HG02973 (cell line): ENCODE results near the gene COL9A2.

Source experiments
- ATAC-seq: cut with Tn5 transposase; IDR thresholded peaks from one replicate; pipeline ENCODE4 v1.9.1; 2021; ENCODE audit warnings: moderate library complexity; ENCODE audit not compliant: unreplicated experiment

Gene COL9A2

GRCh38 chr1:40265298-40265697 lies 51.8 kb downstream of the COL9A2 start:
- no peak for ATAC-seq

GRCh38 chr1:40264354-40264781 lies 52.7 kb downstream of the COL9A2 start:
- no peak for ATAC-seq

- no peak for ATAC-seq
Observed at GRCh38 chr1:40258445-40258769, 58.7 kb downstream of the COL9A2 start.

- ATAC-seq: peak; percentile 79
Observed at GRCh38 chr1:40257688-40258444, 59.2 kb downstream of the COL9A2 start, which contains the start of gene ZMPSTE24. Gene ZMPSTE24, plus strand, starts transcription at chr1:40258236. Its CDS starts 36 bp downstream, at chr1:40258272.

- ATAC-seq: no peak
Observed at GRCh38 chr1:40257313-40257687, 59.8 kb downstream of the COL9A2 start.

- no peak for ATAC-seq
Observed at GRCh38 chr1:40256401-40257084, 60.5 kb downstream of the COL9A2 start.

GRCh38 chr1:40255231-40255630 lies 61.9 kb downstream of the COL9A2 start:
- no peak for ATAC-seq

GRCh38 chr1:40252601-40253000 lies 64.5 kb downstream of the COL9A2 start:
- no peak for ATAC-seq

- no peak for ATAC-seq
Observed at GRCh38 chr1:40251456-40251855, 65.6 kb downstream of the COL9A2 start.
